B cell (primary cell): Measurements from ENCODE around the gene MSANTD3.

Experiments
- EZH2 ChIP-seq: IDR thresholded peaks from 2 replicates; pipeline ENCODE4 v1.6.1; 2012; ENCODE audit warnings: borderline replicate concordance, low read depth, mild to moderate bottlenecking, moderate library complexity, low read length; ENCODE audit not compliant: insufficient read depth, poor library complexity, severe bottlenecking
- TF ChIP-seq, protein P1 (sequence below): fragments of 200-600 bp; IDR thresholded peaks from one replicate; pipeline ENCODE4 v1.8.0; 2022; ENCODE audit warnings: antibody characterized with exemption, mild to moderate bottlenecking

DNA sequence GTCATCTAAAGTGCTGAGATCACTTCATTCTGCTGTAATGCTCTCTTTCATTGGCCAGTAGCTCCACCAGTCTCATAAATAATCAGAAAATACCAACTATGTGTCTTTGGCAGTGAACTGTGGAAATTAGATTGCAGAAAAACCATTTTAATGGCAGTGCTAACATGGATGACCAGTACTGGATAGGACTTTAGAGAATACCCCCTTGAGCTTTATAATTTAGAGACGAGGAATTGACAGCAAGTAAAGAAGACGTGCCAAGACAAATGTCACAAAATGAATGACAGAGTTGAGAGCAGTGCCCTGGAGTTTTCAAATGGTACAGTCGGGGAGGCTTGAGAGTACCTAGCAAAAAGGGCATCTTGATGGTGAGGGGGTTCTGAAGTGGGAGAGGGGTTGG, 5.8 kb downstream of the MSANTD3 start:
- TF ChIP-seq, protein P1, sequence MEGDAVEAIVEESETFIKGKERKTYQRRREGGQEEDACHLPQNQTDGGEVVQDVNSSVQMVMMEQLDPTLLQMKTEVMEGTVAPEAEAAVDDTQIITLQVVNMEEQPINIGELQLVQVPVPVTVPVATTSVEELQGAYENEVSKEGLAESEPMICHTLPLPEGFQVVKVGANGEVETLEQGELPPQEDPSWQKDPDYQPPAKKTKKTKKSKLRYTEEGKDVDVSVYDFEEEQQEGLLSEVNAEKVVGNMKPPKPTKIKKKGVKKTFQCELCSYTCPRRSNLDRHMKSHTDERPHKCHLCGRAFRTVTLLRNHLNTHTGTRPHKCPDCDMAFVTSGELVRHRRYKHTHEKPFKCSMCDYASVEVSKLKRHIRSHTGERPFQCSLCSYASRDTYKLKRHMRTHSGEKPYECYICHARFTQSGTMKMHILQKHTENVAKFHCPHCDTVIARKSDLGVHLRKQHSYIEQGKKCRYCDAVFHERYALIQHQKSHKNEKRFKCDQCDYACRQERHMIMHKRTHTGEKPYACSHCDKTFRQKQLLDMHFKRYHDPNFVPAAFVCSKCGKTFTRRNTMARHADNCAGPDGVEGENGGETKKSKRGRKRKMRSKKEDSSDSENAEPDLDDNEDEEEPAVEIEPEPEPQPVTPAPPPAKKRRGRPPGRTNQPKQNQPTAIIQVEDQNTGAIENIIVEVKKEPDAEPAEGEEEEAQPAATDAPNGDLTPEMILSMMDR: no peak
- TF ChIP-seq EZH2: no peak
